Suppressor macrophage (primary cell): ENCODE results near the gene TRPV5.
A peak's percentile ranks its signal among the peaks of the same experiment; 100 is the strongest.
"Not testable (repeated sequence)": the region's sequence is repeated elsewhere in the genome, so short reads cannot be mapped to it uniquely, and the experiment has no call there.

Source experiments
- DNase-seq, 4 experiments: peaks; one replicate each; pipeline ENCODE4 v3.0.0-alpha.2; 2020 to 2022
- total RNA-seq, 17 experiments: gene quantifications; one replicate each; lab custom pipeline; 2026; ENCODE audit warnings: mixed read lengths in 6 of 17, inconsistent platforms in 3 of 17; lab: John Stamatoyannopoulos, UW

TRPV5 gene
- 0 to 2.2 (median 0.24) reads per million in 17 experiments for total RNA-seq

GRCh38 chr7:142933624-142934023 is at the start of gene TRPV5:
Gene TRPV5 (minus strand): TSS chr7:142933746. CDS start chr7:142933459, 287 bp downstream.
- DNase-seq, result no peak

- DNase-seq, result not testable (repeated sequence)
Observed at GRCh38 chr7:142978402-142978801, 44.9 kb upstream of the TRPV5 start.

- DNase-seq, result peak; percentile 25 to 50 (median 45)
Observed at GRCh38 chr7:142974626-142975025, 41.1 kb upstream of the TRPV5 start.

- DNase-seq, result peak; percentile 42 to 78 (median 72)
Observed at GRCh38 chr7:142969183-142969582, 35.6 kb upstream of the TRPV5 start.

- DNase-seq, result peak in 3 of 4 experiments; percentile 24 to 60 (median 58)
Observed at GRCh38 chr7:142968229-142968628, 34.7 kb upstream of the TRPV5 start.

GRCh38 chr7:142964502-142965246 is 31.1 kb upstream of the TRPV5 start:
- DNase-seq, result peak in 3 of 4 experiments; percentile 5 to 25 (median 19)

- no peak for DNase-seq
Observed at GRCh38 chr7:142963993-142964392, 30.4 kb upstream of the TRPV5 start.

GRCh38 chr7:142962991-142963390 is 29.4 kb upstream of the TRPV5 start:
- DNase-seq, result no peak

- DNase-seq, result peak in 2 of 4 experiments; percentile 36 to 52
Observed at GRCh38 chr7:142961973-142962926, 28.7 kb upstream of the TRPV5 start, which contains the start of gene KEL. Gene KEL (minus strand): TSS chr7:142962363. CDS start chr7:142962206, 157 bp downstream.

GRCh38 chr7:142961595-142961972 is 28.0 kb upstream of the TRPV5 start:
- no peak for DNase-seq

- peak in 3 of 4 experiments; percentile 31 to 50 (median 47) for DNase-seq
Observed at GRCh38 chr7:142960955-142961512, 27.5 kb upstream of the TRPV5 start.

GRCh38 chr7:142959202-142959601 is 25.7 kb upstream of the TRPV5 start:
- no peak for DNase-seq

- DNase-seq, result peak in 3 of 4 experiments; percentile 26 to 51 (median 37)
Observed at GRCh38 chr7:142957723-142958122, 24.2 kb upstream of the TRPV5 start.

GRCh38 chr7:142956951-142957623 is 23.5 kb upstream of the TRPV5 start:
- no peak for DNase-seq

- peak in 2 of 4 experiments; percentile 24 for DNase-seq
Observed at GRCh38 chr7:142954680-142955268, 21.2 kb upstream of the TRPV5 start.

- DNase-seq, result no peak
Observed at GRCh38 chr7:142950235-142950634, 16.7 kb upstream of the TRPV5 start.

- DNase-seq, result no peak
Observed at GRCh38 chr7:142948603-142949002, 15.1 kb upstream of the TRPV5 start.

GRCh38 chr7:142945001-142945400 is 11.5 kb upstream of the TRPV5 start:
- no peak for DNase-seq

- no peak for DNase-seq
Observed at GRCh38 chr7:142943706-142944268, 10.2 kb upstream of the TRPV5 start.

- no peak for DNase-seq
Observed at GRCh38 chr7:142942746-142943145, 9.2 kb upstream of the TRPV5 start.

GRCh38 chr7:142941541-142941940 is 8.0 kb upstream of the TRPV5 start:
- no peak for DNase-seq
